Right lobe of liver (tissue), 4 donors: ENCODE measurements around the gene LPCAT1.

Experiments used
- CTCF ChIP-seq, 4 donors: fragments of 200-600 bp in 3 of 4; fragments of 450-650 bp in 1 of 4; IDR thresholded peaks; one replicate each; pipeline versions ENCODE4 v1.5.1 to v1.8.0; 2016 to 2022; ENCODE audit warnings: antibody characterized with exemption in 4 of 4, mild to moderate bottlenecking in 2 of 4
- POLR2A ChIP-seq: fragments of 450-650 bp; IDR thresholded peaks from one replicate; pipeline ENCODE4 v1.6.1; 2017; ENCODE audit warnings: antibody characterized with exemption, mild to moderate bottlenecking
- donor health status: DM: no; HTN: no; CAD: no.
- donor health status: DM: no; HTN: no; CAD: no.
- donor health status: DM: no; HTN: yes; CAD: no.

- TF ChIP-seq POLR2A (no peak), CTCF (IDR thresholded peaks at IDR 0.05) (no peak)
Observed at GRCh38 chr5:1466631-1467265, 57.0 kb downstream of the LPCAT1 start.
